Left renal cortex interstitium (tissue), 4 donors: ENCODE data around the gene AP3M1. TPM values are rescaled to one million over a fixed set of nuclear protein-coding genes. Genes with fewer than 3 reads are reported as not detected.

Source experiments
- DNase-seq, 4 donors: peaks; one replicate each; pipeline ENCODE4 v3.0.0-alpha.2; 2013; ENCODE audit warnings: low read depth in 4 of 4, low spot score in 2 of 4, missing footprints in 1 of 4
- polyA plus RNA-seq, 4 donors: library from polyadenylated mRNA; unstranded; fragments of 120-200 nt; gene quantifications; one replicate each; pipeline ENCODE4 v1.2.1, GENCODE V29; 2013; ENCODE audit not compliant: insufficient read length in 4 of 4

The AP3M1 gene
- polyA plus RNA-seq, 4 donors, result 54.0 to 61.3 (median 57.5) TPM

DNA sequence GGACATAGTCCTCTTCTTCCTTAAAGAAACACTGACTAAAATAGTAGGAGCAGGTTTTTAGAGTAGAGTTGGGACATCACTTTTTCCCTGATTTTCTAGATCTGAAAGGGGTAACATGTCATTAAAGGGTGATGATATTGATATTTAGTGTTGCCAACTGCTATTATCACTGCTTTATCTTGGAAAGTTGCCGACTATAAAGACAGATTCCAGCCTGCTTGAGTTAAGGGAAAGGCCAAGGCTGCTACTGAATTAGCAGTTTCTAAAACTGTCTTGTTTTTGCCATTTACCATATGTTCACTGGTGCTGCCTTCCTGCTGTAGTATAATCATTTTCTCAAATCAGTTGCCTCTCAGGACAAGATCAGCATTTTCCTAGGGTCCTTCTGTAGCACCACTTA lies 29.7 kb downstream of the AP3M1 start:
- DNase-seq, result no peak

DNA sequence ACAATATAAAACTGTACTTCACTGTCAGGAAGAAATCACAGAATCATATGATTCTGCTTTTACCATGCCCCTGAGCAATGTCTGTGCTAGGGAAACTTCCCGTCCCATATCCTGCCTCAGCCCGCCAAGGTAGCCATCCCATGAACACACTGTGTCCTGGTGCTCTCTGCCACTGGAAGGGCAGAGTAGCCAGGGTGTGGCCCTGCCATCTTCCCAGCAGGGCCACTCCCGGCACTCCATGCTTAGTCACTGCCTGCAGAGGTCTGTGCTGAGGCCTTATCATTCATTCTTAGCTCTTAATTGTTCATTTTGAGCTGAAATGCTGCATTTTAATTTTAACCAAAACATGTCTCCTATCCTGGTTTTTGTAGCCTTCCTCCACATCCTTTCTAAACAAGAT lies 31.8 kb downstream of the AP3M1 start:
- no peak for DNase-seq

DNA sequence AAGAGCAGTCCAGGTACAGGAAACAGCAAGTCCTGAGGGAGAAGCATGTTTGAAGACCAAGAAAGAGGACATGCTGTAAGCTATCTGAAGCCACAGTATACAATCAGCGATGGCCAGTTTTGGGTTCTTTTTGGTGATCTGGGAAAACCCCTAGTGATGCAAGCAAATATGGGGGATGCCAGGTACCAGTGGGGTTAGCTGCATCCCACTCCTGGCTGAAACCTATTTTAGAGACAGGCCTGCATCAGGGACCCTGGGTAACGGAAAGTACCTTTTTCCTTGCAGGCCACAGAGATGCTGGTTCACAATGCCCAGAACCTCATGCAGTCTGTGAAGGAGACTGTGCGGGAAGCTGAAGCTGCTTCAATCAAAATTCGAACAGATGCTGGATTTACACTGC lies 32.9 kb downstream of the AP3M1 start:
- DNase-seq, result no peak

DNA sequence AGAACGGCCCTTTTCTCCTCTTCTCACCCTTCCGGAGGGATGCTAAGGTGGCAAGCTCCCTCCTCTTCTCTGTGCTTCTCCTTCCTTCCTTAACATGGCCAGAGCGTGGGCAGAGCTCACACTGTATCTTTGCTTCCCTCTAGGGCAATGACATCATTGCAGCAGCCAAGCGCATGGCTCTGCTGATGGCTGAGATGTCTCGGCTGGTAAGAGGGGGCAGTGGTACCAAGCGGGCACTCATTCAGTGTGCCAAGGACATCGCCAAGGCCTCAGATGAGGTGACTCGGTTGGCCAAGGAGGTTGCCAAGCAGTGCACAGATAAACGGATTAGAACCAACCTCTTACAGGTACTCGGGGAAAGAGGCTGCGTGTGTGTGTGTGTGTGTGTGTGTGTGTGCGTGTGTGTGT lies 36.6 kb downstream of the AP3M1 start:
- no peak for DNase-seq

DNA sequence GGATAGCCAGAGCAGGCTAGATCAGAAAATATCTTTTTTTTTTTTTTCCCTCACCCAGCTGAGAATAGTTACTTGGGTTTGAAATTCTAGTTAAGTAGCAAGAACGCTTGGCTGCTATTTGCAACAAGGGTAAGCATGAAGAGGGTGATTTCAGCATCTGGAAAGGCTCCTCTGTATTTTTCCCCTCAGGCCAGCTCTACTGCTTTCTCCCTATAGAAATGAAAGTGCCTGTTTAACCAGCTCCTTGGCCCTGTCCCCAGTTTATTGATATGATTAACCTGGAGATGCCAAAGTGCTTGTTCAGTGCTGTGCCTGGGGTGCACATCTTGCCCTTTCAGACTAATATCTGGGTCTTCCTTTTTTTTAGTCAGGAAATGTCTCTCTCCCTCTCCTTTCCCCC lies 37.1 kb downstream of the AP3M1 start:
- no peak for DNase-seq

DNA sequence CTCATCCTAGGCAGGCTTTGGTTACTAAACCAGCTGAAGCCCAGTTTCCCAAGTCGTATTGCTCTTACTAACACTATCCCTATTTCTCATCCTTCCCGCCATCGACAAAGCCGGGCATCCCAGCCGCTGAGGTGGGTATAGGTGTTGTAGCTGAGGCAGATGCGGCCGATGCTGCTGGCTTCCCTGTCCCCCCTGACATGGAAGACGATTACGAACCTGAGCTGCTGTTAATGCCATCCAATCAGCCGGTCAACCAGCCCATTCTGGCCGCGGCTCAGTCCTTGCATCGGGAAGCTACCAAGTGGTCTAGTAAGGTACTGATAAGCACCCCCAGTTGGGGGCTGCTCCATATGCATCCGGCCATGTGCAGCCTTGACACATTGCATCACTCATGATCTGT lies 38.8 kb downstream of the AP3M1 start:
- DNase-seq, result no peak

DNA sequence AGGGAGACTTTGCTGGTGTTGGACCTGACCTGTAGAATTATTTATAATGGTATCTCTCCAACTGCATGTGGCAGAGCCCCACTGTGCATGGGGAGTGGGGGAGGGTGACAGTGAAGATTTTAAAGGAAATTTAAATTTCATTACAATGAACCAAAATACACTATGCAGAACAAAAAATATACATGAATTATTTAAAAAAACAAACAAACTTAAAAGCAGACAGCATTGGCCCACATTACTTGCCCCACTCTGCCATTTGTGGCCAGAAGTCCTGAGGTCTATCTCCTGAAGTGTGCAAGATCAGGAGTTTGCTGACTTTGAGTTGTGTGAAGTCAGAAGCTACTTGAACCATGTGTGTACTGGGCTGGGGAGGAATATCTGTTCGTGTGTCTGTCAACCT lies 40.5 kb downstream of the AP3M1 start:
- no peak for DNase-seq

DNA sequence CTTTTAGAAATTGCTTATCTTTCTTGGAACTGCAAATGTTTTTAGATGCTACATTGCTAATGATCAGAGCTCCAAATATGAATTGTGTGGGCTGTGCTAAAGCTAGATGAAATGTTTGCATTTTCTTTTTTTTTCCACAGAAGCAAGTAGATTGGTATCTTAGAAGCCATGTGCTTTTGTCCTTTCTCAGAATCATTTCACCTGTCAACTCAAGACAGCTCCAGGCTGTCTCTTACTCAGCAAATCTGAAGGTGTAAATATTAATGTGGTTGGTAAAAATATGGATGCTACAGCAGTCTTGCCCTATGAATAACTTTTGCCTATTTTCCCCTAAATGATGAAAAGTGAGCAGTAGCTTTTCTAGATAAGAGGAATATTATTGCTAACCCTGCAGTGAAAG lies 41.2 kb downstream of the AP3M1 start:
- DNase-seq, result no peak

DNA sequence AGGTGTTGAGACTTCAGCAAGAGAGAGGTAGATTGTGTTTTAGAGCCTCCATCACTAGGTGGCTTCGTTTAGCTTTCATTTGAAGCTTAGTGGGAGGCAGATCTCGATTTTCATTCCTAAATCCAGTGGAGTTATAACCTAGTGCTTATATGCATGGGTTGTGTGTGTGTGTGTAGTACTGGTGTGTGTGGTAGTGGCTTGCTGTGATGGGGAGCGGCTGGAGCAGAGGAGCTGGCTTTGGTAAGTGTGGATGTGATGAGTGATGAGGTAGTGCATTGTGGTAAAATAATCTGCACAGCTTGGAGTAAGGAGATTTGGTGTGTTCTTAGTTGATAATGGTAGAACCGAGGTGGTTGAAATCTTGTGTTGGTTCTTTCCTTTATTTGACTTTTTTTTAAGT lies 43.2 kb downstream of the AP3M1 start:
- no peak for DNase-seq

DNA sequence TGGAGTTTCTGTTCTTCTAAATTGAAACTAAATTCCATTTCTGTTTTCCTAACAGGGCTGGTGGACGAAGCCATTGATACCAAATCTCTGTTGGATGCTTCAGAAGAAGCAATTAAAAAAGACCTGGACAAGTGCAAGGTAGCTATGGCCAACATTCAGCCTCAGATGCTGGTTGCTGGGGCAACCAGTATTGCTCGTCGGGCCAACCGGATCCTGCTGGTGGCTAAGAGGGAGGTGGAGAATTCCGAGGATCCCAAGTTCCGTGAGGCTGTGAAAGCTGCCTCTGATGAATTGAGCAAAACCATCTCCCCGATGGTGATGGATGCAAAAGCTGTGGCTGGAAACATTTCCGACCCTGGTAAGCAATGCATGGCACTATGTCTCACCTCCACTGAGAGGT lies 45.6 kb downstream of the AP3M1 start:
- no peak for DNase-seq

DNA sequence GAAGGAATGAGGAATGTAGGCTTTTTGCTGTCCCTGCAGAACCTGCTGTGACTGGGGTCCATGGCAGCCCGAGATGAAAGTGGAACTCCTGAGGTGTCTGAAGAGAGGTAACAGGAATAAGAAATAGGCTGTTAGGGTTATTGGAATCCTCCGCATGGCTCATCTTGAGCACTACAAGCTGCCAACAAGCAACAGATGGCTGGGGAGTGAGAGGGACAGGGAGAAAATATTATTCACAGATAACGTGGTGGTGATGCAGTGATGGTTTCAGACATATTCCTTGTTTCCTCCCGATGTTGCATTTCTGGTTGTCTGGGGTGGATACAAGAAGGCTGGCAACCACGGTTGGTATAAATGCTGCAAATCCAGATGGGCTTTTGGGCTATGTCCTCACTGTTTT lies 46.1 kb downstream of the AP3M1 start:
- DNase-seq, result no peak

DNA sequence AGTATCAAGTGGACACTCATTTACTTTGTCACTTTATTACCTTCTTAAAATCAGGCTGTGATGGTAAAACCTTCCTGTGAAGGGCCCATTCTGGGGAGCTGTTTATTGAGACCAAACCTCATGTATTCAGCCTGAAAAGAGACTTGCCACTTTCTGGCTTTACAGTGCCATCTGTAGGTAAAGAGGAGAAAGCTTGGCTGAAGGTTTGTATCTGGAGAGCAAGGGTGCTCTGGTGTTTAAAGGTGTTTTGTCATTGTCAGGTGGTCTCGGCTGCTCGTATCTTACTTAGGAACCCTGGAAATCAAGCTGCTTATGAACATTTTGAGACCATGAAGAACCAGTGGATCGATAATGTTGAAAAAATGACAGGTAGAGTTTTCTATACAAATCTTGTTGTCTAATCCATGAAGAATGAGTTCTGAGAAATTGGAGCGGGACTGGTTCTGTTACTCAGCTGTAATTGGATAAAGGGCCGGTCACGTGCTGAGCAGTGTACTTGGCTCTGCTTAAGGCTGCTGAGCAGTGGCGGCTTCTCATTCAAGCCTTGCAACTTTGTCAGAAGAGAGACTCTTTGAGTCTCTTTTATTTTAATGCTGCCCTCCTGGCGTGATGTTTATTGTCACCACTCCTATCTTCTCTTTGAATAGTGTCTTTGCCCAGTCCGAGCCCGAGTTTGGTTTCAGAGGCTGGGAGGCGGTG lies 46.9 kb downstream of the AP3M1 start:
- DNase-seq, result no peak

DNA sequence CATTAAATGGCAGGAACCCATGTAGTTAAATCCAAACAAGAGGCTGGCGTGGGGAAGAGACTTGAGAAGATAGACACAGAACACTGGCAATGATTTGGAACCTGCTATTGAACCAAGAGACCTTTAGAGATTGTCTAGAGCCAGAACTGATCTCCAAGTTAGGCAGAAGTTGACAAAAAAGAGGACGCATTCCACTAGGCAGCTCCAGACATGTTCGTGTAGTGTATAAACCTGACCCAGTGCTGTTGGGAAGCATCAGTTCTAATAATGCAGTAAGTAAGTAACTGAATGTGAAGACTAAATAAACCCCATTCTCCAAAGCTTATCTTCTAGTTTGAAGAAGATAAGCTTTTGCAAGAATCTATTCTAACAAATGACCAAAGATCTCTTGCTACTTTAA lies 50.8 kb downstream of the AP3M1 start:
- no peak for DNase-seq

DNA sequence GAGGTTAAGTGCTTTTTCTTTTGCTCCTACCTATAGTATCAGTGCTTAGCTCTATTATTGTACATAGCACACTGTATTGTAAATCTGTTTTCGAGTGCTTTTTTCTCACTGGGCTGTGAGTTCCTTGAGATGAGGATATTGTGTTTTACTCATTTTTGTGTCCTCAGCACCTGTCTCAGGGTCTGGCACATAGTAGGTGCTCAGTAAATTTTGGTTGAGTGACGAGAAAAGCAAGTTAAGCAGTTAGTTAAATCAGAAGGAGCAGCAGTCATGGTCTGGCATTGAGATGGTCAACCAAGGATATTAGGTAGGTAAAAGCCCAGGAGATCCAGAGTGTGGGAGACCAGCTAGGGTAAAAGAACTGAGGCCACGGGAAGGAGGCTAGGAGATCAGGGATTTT lies 51.2 kb downstream of the AP3M1 start:
- DNase-seq, result no peak

DNA sequence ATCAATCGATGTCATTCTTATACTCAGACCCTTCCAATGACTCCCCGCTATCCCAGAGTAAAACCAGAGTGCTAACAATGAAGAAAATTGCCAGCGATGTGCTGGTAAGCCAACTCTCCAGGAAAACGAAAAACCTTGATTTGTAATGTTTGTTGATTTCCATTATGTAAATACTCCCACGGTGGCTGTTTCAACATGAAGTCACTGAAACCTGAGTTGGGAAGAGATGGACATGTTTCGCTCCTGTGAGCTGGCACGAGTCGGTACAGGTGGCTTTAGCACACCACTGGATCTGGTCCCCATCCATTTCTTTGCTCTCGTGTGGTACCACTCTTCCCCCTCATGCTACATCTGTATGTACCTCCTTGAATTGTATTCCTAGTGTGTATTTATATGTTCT lies 52.9 kb downstream of the AP3M1 start:
- DNase-seq, result no peak

DNA sequence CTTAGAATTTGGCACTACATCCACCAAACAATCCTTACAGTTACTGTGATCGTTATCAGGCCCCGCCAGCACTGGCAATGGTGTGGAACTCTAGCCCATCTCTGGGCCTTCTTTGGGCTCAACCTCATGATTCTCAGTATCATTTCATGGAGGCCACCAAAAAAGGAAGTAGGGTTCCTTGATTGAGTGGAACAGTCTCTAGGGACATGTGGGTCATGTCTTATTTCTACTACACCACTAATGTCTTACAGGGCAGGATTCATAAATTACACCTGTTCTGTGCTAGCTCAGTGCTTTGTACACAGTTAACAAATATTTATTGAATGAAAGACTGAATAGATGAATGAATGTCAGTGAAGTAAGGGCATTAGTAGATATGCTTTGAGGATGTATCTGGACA lies 53.9 kb downstream of the AP3M1 start:
- DNase-seq, result no peak

DNA sequence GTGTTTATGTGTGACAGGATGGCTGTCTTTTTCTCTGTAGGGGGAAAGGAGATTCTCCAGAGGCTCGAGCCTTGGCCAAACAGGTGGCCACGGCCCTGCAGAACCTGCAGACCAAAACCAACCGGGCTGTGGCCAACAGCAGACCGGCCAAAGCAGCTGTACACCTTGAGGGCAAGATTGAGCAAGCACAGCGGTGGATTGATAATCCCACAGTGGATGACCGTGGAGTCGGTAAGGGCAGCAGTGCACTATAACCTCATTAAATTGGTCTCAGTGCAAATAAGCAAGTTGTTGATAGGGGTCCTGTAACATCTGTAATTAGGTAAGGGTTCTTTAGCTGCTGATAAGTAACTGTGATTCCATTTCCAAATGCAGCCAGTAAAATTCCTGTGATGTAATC lies 56.4 kb downstream of the AP3M1 start:
- no peak for DNase-seq

DNA sequence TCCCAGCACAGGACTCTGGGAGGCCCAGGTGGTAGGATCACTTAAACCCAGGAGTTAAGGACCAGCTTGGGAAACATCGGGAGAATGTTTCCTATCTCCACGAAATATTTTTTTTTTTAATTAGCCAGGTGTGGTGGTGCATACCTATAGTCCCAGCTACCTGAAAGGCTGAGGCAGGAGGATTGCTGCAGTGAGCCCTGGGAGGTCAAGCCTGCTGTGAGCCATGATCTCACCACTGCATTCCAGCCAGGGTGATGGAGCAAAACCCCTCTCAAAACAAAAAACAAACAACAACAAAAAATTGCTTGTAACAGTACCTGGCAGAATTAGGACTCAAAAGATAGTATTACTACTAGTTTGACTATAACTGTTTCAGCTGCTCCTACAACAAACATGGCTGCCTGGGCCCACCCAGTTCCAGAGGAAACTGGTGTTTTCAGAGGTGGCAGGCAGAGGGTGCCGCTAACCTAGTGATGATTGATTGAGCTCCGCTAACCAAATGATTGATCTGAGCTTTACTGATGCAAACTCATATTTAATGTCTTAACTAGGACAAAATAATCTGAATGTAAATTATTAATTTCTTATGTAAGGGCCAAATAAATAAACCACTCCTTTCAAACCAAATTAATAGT lies 57.0 kb downstream of the AP3M1 start:
- DNase-seq, result no peak

DNA sequence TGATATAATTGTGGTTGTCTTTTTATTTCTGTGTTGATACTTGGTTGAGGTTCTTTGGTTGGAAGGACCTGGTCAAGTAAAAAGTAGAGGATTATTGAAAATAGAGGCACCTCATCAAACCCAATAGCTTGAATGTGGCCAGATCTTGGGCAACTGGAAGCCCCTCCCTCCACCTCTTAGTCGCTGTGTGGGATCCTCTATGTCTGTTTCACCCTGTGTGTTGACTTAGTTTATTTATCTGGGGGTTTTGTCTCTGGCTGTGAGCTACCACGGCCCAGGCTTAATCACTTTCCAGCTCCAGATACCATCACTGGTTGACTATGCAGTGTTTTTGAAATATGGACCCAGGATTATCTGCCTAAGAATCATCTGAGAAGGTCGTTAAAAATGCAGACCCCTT lies 58.3 kb downstream of the AP3M1 start:
- no peak for DNase-seq

DNA sequence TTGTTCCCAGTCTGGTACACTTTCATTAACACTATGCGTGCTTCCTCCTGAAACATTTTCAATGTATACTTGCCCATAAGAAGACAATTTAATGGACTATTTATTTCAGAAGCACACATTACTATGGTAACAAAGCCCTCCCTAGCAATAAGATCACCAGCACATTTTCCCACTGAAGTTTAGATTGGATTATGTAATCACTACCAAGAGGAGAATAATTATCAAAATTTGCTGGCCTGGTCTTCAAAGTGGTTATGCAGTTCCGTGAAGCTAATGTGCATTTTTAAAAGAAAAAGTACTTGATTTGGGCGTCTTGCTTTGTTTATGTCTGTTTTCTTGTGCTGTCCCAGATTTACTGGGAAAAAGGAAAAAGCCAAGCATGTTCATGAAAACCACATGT lies 61.9 kb downstream of the AP3M1 start:
- no peak for DNase-seq

DNA sequence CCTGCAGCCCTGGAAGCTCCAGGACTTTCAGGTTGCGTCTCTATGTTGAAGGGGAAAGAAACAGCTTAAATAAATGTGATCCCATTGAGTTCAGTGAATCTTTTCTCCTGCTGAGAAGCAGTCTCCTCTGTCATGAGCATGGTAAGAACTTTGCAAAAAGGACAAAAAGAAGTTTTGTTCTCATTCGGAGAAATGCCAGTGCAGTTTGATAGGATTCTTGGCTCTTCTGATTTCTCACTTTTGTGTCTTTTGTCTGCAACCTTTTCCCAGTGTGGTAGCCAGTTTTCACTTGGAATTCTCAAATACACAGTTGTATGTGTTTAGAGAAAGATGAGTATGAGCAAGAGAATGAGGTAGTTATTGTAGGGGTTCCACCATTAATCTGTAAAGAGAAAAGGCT lies 64.3 kb downstream of the AP3M1 start:
- no peak for DNase-seq

DNA sequence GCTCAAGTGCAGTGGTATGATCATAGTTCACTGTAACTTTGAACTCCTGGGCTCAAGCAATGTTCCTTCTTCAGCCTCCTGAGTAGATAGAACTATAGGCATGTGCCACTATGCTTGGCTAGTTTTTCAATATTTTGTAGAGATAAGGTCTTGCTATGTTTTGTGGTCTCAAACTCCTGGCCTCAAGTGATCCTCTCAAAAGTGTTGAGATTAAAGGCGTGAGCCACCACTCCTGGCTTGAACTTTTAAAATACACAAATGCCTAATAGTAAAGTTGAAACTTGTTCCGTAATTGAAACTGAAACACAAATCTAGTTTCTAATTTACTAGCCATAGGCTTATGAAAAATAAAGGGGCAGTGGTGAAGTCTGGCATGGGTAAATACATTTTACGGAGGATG lies 65.7 kb downstream of the AP3M1 start:
- DNase-seq, result no peak

DNA sequence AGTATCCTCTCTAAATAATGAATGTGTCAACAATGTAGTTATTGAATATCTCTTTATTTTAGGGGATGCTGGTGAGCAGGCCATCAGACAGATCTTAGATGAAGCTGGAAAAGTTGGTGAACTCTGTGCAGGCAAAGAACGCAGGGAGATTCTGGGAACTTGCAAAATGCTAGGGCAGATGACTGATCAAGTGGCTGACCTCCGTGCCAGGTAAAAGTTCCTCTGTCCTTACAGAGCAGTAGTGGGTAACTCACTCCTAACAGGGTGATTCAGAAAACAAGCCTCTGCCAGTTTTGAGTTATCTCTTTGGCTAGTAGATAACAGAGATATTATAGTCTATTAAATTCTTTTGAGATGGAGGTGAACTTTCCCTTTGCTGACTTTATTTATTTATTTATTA lies 67.3 kb downstream of the AP3M1 start:
- no peak for DNase-seq
